ENCODE data around the gene CCDC39. TPM values are rescaled to one million over a fixed set of nuclear protein-coding genes. Genes with fewer than 3 reads are reported as not detected.

Gene CCDC39
- polyA plus RNA-seq, 1 of the 3 experiments (the other 2 are of a cell fraction) = not detected

- WGBS (ENCODE audit: low lambda C conversion rate) = 62% methylated on average over 4 of the region's 4 CpGs
- H3K36me3 ChIP-seq (replicated peaks in 1 of 2; ENCODE audit: control insufficient read depth in 1 of 2, insufficient read depth in 2 of 2, low read length in 1 of 2) = no peaks in the 10 kb centered on the region
- H3F3A ChIP-seq (replicated peaks; ENCODE audit: insufficient read depth) = no peaks in the 10 kb centered on the region
- ChIA-PET POLR2A (no interaction called here), CTCF (interaction anchor here (0.5 kb wide), 1 partner anchor 984 kb away, joined by 3 read pairs; no protein-coding TSS in a partner anchor)
- TF ChIP-seq ELF1 (IDR thresholded peaks at IDR 0.05) (no peak), REST (IDR thresholded peaks at IDR 0.05; ENCODE audit: low read depth, low read length) (no peak), EP300 (IDR thresholded peaks at IDR 0.05; ENCODE audit: borderline replicate concordance in 1 of 2, low read depth in 1 of 2, low read length in 1 of 2) (no peak), TCF12 (IDR thresholded peaks at IDR 0.05) (no peak), ZBTB33 (IDR thresholded peaks at IDR 0.05; ENCODE audit: borderline replicate concordance, low read depth) (no peak), EZH2phosphoT487 (IDR thresholded peaks at IDR 0.05; ENCODE audit: borderline replicate concordance, low read depth) (no peak), FOSL2 (IDR thresholded peaks at IDR 0.05; ENCODE audit: borderline replicate concordance, low read depth) (no peak), MXI1 (IDR thresholded peaks at IDR 0.05; ENCODE audit: low read depth, low read length) (no peak), JUND (IDR thresholded peaks at IDR 0.05) (no peak), TEAD4 (IDR thresholded peaks at IDR 0.05; ENCODE audit: borderline replicate concordance, insufficient read depth) (no peak), MAX (IDR thresholded peaks at IDR 0.05; ENCODE audit: low read depth) (no peak), CTCF (IDR thresholded peaks at IDR 0.05) (no peak), TAF1 (IDR thresholded peaks at IDR 0.05; ENCODE audit: borderline replicate concordance, low read depth, low read length) (no peak), NFIC (IDR thresholded peaks at IDR 0.05; ENCODE audit: borderline replicate concordance) (no peak), GATA2 (CRISPR knock-in tag; IDR thresholded peaks at IDR 0.05) (no peak), POLR2AphosphoS5 (IDR thresholded peaks at IDR 0.05; ENCODE audit: low read depth, low read length) (no peak), SIN3A (IDR thresholded peaks at IDR 0.05; ENCODE audit: borderline replicate concordance, low read depth, low read length) (no peak), RXRA (IDR thresholded peaks at IDR 0.05; ENCODE audit: borderline replicate concordance, low read depth) (no peak), NRF1 (IDR thresholded peaks at IDR 0.05; ENCODE audit: low read depth, low read length) (no peak)
- peak overlapping the region; percentile 53 for H2AFZ ChIP-seq (ENCODE audit: low read depth)
- H3K27ac ChIP-seq (ENCODE audit: low read depth in 2 of 2, low read length in 1 of 2) = no peak overlapping the region
- no peak overlapping the region for H3K9ac ChIP-seq
- H3K27me3 ChIP-seq (ENCODE audit: insufficient read depth) = no peaks in the 10 kb centered on the region
- H3K4me3 ChIP-seq (ENCODE audit: low read depth in 2 of 2, low read length in 1 of 2) = no peak overlapping the region; a peak in 1 of 4 replicates
- no peaks in the 10 kb centered on the region; the same call in 1 of the 2 replicates for H3K9me3 ChIP-seq
- peak overlapping the region; percentile 48; the same call in 1 of the 2 replicates for H3K4me2 ChIP-seq
- H3K4me1 ChIP-seq (ENCODE audit: control insufficient read depth in 1 of 2, insufficient read depth in 2 of 2, low read depth in 1 of 2, low read length in 1 of 2) = no peaks in the 10 kb centered on the region
- no peaks in the 10 kb centered on the region for H4K20me1 ChIP-seq (ENCODE audit: insufficient read depth)
- DNase-seq = no peak
- no peaks in the 10 kb centered on the region for H3K79me2 ChIP-seq (ENCODE audit: insufficient read depth)
- no peaks in the 10 kb centered on the region for H3K9me2 ChIP-seq
Observed at GRCh38 chr3:180657094-180657493, 22.2 kb downstream of the CCDC39 start.
